ENCODE measurements around the gene PLEKHG7.
"Not testable (repeated sequence)": the region's sequence is repeated elsewhere in the genome, so short reads cannot be mapped to it uniquely, and the experiment has no call there.

DNA sequence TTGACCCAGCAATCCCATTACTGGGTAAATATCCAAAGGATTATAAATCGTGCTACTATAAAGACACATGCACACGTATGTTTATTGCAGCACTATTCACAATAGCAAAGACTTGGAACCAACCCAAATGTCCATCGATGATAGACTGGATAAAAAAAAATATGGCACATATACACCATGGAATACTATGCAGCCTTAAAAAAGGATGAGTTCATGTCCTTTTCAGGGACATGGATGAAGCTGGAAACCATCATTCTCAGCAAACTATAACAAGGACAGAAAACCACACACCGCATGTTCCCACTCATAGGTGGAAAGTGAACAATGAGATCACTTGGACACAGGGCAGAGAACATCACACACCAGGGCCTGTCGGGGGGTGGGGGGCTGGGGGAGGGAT, 91.6 kb downstream of the PLEKHG7 start:
- TF ChIP-seq, protein P1, sequence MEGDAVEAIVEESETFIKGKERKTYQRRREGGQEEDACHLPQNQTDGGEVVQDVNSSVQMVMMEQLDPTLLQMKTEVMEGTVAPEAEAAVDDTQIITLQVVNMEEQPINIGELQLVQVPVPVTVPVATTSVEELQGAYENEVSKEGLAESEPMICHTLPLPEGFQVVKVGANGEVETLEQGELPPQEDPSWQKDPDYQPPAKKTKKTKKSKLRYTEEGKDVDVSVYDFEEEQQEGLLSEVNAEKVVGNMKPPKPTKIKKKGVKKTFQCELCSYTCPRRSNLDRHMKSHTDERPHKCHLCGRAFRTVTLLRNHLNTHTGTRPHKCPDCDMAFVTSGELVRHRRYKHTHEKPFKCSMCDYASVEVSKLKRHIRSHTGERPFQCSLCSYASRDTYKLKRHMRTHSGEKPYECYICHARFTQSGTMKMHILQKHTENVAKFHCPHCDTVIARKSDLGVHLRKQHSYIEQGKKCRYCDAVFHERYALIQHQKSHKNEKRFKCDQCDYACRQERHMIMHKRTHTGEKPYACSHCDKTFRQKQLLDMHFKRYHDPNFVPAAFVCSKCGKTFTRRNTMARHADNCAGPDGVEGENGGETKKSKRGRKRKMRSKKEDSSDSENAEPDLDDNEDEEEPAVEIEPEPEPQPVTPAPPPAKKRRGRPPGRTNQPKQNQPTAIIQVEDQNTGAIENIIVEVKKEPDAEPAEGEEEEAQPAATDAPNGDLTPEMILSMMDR (IDR thresholded peaks at IDR 0.05) = not testable (repeated sequence)
- not testable (repeated sequence) for TF ChIP-seq POLR2A (IDR thresholded peaks at IDR 0.05)

Measured in esophagus squamous epithelium (tissue), 4 donors.